ENCODE measurements around the gene CNEP1R1. TPM values are rescaled to one million over a fixed set of nuclear protein-coding genes. Genes with fewer than 3 reads are reported as not detected.

Gene CNEP1R1
- total and polyA plus RNA-seq, 2 donors from 2014 or later, result 9.4 to 19.4 TPM

GRCh38 chr16:50086176-50086575 lies 61.2 kb downstream of the CNEP1R1 start:
- FAIRE-seq, result no peak
- Histone ChIP-seq H3K4me3 (ENCODE audit: low read length in 3 of 3) (no peak overlapping the region), H3K36me3 (ENCODE audit: control insufficient read depth in 2 of 3, insufficient read depth in 3 of 3, low read length in 3 of 3) (peaks cover 4 to 47% (median 25%) of the 10 kb centered on the region in 3 donors), H3K4me1 (ENCODE audit: control insufficient read depth in 2 of 3, insufficient read depth in 2 of 3, low read depth in 1 of 3, low read length in 3 of 3) (no peaks in the 10 kb centered on the region), H3K9ac (ENCODE audit: low read length in 3 of 3) (no peak overlapping the region), H3K27ac (ENCODE audit: low read depth in 2 of 2, low read length in 2 of 2) (no peak overlapping the region), H3K9me3 (ENCODE audit: control insufficient read depth in 2 of 3, insufficient read depth in 1 of 3, low read length in 3 of 3) (no peaks in the 10 kb centered on the region), H3K27me3 (ENCODE audit: control insufficient read depth, insufficient read depth, low read length) (no peaks in the 10 kb centered on the region)
- intact Hi-C loops (cut with DNase I), result no loop called here
- no peak for TF ChIP-seq CTCF (IDR thresholded peaks at IDR 0.05; ENCODE audit: borderline replicate concordance, extremely low read depth, insufficient read depth)
- no peak for DNase-seq

Other genes with a start within 250 kb of the CNEP1R1 start
- 8.4 TPM for gene ZNF423, start 169.1 kb upstream of the CNEP1R1 start, total RNA-seq
- 2.0 TPM for gene ZNF423, start 169.1 kb upstream of the CNEP1R1 start, polyA plus RNA-seq (ENCODE audit: insufficient read depth, low read depth, low replicate concordance)
- gene HEATR3, start 40.7 kb downstream of the CNEP1R1 start, total RNA-seq, result 19.5 TPM
- 8.9 TPM for gene HEATR3, start 40.7 kb downstream of the CNEP1R1 start, polyA plus RNA-seq (ENCODE audit: insufficient read depth, low read depth, low replicate concordance)
- 13.2 TPM for gene TENT4B, start 128.1 kb downstream of the CNEP1R1 start, total RNA-seq
- 4.7 TPM for gene TENT4B, start 128.1 kb downstream of the CNEP1R1 start, polyA plus RNA-seq (ENCODE audit: insufficient read depth, low read depth, low replicate concordance)
- gene ADCY7, start 241.3 kb downstream of the CNEP1R1 start, total RNA-seq, result 40.5 TPM
- gene ADCY7, start 241.3 kb downstream of the CNEP1R1 start, polyA plus RNA-seq (ENCODE audit: insufficient read depth, low read depth, low replicate concordance), result 0.86 TPM

Data from kidney (tissue), 14 donors.